ENCODE measurements around the gene NPTX2. TPM values are rescaled to one million over a fixed set of nuclear protein-coding genes. Genes with fewer than 3 reads are reported as not detected.

The NPTX2 gene
- total RNA-seq, 1 donor from 2014 or later: not detected

GRCh38 chr7:98653601-98654310 lies 36.7 kb downstream of the NPTX2 start:
- DNase-seq: no peak
- Mint-ChIP-seq H3K4me3 (no peak overlapping the region), H3K9me3 (no peaks in the 10 kb centered on the region), H3K36me3 (ENCODE audit: low read depth) (no peaks in the 10 kb centered on the region), H3K27me3 (no peaks in the 10 kb centered on the region), H3K27ac (no peak overlapping the region), H3K4me1 (no peaks in the 10 kb centered on the region)
- intact Hi-C loops (cut with micrococcal nuclease): no loop called here

GRCh38 chr7:98654524-98655272 lies 37.6 kb downstream of the NPTX2 start:
- no peak overlapping the region for H3K27ac Mint-ChIP-seq
- intact Hi-C loops (cut with micrococcal nuclease): no loop called here

GRCh38 chr7:98655611-98656010 lies 38.5 kb downstream of the NPTX2 start:
- Mint-ChIP-seq H3K4me1 (no peaks in the 10 kb centered on the region), H3K9me3 (no peaks in the 10 kb centered on the region), H3K27ac (no peak overlapping the region), H3K4me3 (no peak overlapping the region), H3K36me3 (ENCODE audit: low read depth) (no peaks in the 10 kb centered on the region), H3K27me3 (no peaks in the 10 kb centered on the region)
- intact Hi-C loops (cut with micrococcal nuclease): no loop called here
- DNase-seq: no peak

More at GRCh38 chr7:98654524-98655272, 37.6 kb downstream of the NPTX2 start:
- DNase-seq: no peak
- Mint-ChIP-seq H3K4me3 (no peak overlapping the region), H3K27me3 (no peaks in the 10 kb centered on the region), H3K9me3 (no peaks in the 10 kb centered on the region), H3K4me1 (no peaks in the 10 kb centered on the region), H3K36me3 (ENCODE audit: low read depth) (no peaks in the 10 kb centered on the region)

- Mint-ChIP-seq H3K27ac (no peak overlapping the region), H3K4me1 (no peaks in the 10 kb centered on the region), H3K9me3 (no peaks in the 10 kb centered on the region), H3K36me3 (ENCODE audit: low read depth) (no peaks in the 10 kb centered on the region), H3K4me3 (no peak overlapping the region), H3K27me3 (no peaks in the 10 kb centered on the region)
- intact Hi-C loops (cut with micrococcal nuclease): no loop called here
- DNase-seq: no peak
Observed at GRCh38 chr7:98656899-98657298, 39.8 kb downstream of the NPTX2 start.

GRCh38 chr7:98657736-98658135 lies 40.7 kb downstream of the NPTX2 start:
- intact Hi-C loops (cut with micrococcal nuclease): no loop called here
- DNase-seq: no peak
- H3K4me1 Mint-ChIP-seq: no peaks in the 10 kb centered on the region
- H3K27ac Mint-ChIP-seq: no peak overlapping the region
- H3K4me3 Mint-ChIP-seq: no peak overlapping the region
- no peaks in the 10 kb centered on the region for H3K27me3 Mint-ChIP-seq
- no peaks in the 10 kb centered on the region for H3K36me3 Mint-ChIP-seq (ENCODE audit: low read depth)
- H3K9me3 Mint-ChIP-seq: no peaks in the 10 kb centered on the region

GRCh38 chr7:98659756-98660155 lies 42.7 kb downstream of the NPTX2 start:
- H3K4me3 Mint-ChIP-seq: no peak overlapping the region
- peaks cover 5% of the 10 kb centered on the region for H3K9me3 Mint-ChIP-seq
- no peaks in the 10 kb centered on the region for H3K36me3 Mint-ChIP-seq (ENCODE audit: low read depth)
- intact Hi-C loops (cut with micrococcal nuclease): no loop called here
- no peak for DNase-seq
- no peaks in the 10 kb centered on the region for H3K27me3 Mint-ChIP-seq
- no peak overlapping the region for H3K27ac Mint-ChIP-seq
- H3K4me1 Mint-ChIP-seq: no peaks in the 10 kb centered on the region

- Mint-ChIP-seq H3K9me3 (peaks cover 5% of the 10 kb centered on the region), H3K4me1 (no peaks in the 10 kb centered on the region), H3K4me3 (no peak overlapping the region), H3K36me3 (ENCODE audit: low read depth) (no peaks in the 10 kb centered on the region), H3K27ac (no peak overlapping the region), H3K27me3 (no peaks in the 10 kb centered on the region)
- DNase-seq: no peak
- intact Hi-C loops (cut with micrococcal nuclease): no loop called here
Observed at GRCh38 chr7:98661607-98662006, 44.5 kb downstream of the NPTX2 start.

GRCh38 chr7:98662289-98662688 lies 45.2 kb downstream of the NPTX2 start:
- H3K4me1 Mint-ChIP-seq: no peaks in the 10 kb centered on the region
- no peak overlapping the region for H3K27ac Mint-ChIP-seq
- no peak for DNase-seq
- H3K27me3 Mint-ChIP-seq: no peaks in the 10 kb centered on the region
- no peak overlapping the region for H3K4me3 Mint-ChIP-seq
- intact Hi-C loops (cut with micrococcal nuclease): no loop called here
- H3K9me3 Mint-ChIP-seq: peaks cover 5% of the 10 kb centered on the region
- H3K36me3 Mint-ChIP-seq (ENCODE audit: low read depth): no peaks in the 10 kb centered on the region

GRCh38 chr7:98664882-98665281 lies 47.8 kb downstream of the NPTX2 start:
- Mint-ChIP-seq H3K4me1 (no peaks in the 10 kb centered on the region), H3K9me3 (peaks cover 5% of the 10 kb centered on the region), H3K27ac (no peak overlapping the region), H3K4me3 (no peak overlapping the region), H3K27me3 (no peaks in the 10 kb centered on the region), H3K36me3 (ENCODE audit: low read depth) (no peaks in the 10 kb centered on the region)
- DNase-seq: no peak
- intact Hi-C loops (cut with micrococcal nuclease): no loop called here

GRCh38 chr7:98668255-98668654 lies 51.2 kb downstream of the NPTX2 start:
- no peak for DNase-seq
- H3K4me1 Mint-ChIP-seq: no peaks in the 10 kb centered on the region
- H3K4me3 Mint-ChIP-seq: no peak overlapping the region
- no peaks in the 10 kb centered on the region for H3K27me3 Mint-ChIP-seq
- peaks cover 12% of the 10 kb centered on the region for H3K9me3 Mint-ChIP-seq
- no peak overlapping the region for H3K27ac Mint-ChIP-seq
- intact Hi-C loops (cut with micrococcal nuclease): no loop called here
- no peaks in the 10 kb centered on the region for H3K36me3 Mint-ChIP-seq (ENCODE audit: low read depth)

GRCh38 chr7:98669329-98670000 lies 52.4 kb downstream of the NPTX2 start:
- DNase-seq: no peak
- H3K4me1 Mint-ChIP-seq: no peaks in the 10 kb centered on the region
- intact Hi-C loops (cut with micrococcal nuclease): no loop called here
- H3K9me3 Mint-ChIP-seq: peaks cover 7% of the 10 kb centered on the region
- no peak overlapping the region for H3K4me3 Mint-ChIP-seq
- H3K27me3 Mint-ChIP-seq: no peaks in the 10 kb centered on the region
- no peaks in the 10 kb centered on the region for H3K36me3 Mint-ChIP-seq (ENCODE audit: low read depth)
- H3K27ac Mint-ChIP-seq: no peak overlapping the region

- Mint-ChIP-seq H3K36me3 (ENCODE audit: low read depth) (no peaks in the 10 kb centered on the region), H3K27me3 (no peaks in the 10 kb centered on the region), H3K4me1 (no peaks in the 10 kb centered on the region), H3K4me3 (no peak overlapping the region), H3K27ac (no peak overlapping the region), H3K9me3 (peaks cover 7% of the 10 kb centered on the region)
- intact Hi-C loops (cut with micrococcal nuclease): no loop called here
- no peak for DNase-seq
Observed at GRCh38 chr7:98670186-98670585, 53.1 kb downstream of the NPTX2 start.

- H3K27ac Mint-ChIP-seq: no peak overlapping the region
- peaks cover 7% of the 10 kb centered on the region for H3K9me3 Mint-ChIP-seq
- no peaks in the 10 kb centered on the region for H3K4me1 Mint-ChIP-seq
- intact Hi-C loops (cut with micrococcal nuclease): no loop called here
- no peaks in the 10 kb centered on the region for H3K36me3 Mint-ChIP-seq (ENCODE audit: low read depth)
- no peaks in the 10 kb centered on the region for H3K27me3 Mint-ChIP-seq
- no peak overlapping the region for H3K4me3 Mint-ChIP-seq
- DNase-seq: no peak
Observed at GRCh38 chr7:98671733-98672331, 54.7 kb downstream of the NPTX2 start.

GRCh38 chr7:98674461-98674860 lies 57.4 kb downstream of the NPTX2 start:
- H3K27ac Mint-ChIP-seq: no peak overlapping the region
- intact Hi-C loops (cut with micrococcal nuclease): no loop called here

More at GRCh38 chr7:98674461-98674860, 57.4 kb downstream of the NPTX2 start:
- H3K9me3 Mint-ChIP-seq: peaks cover 10% of the 10 kb centered on the region
- no peaks in the 10 kb centered on the region for H3K27me3 Mint-ChIP-seq
- DNase-seq: no peak
- no peaks in the 10 kb centered on the region for H3K4me1 Mint-ChIP-seq
- H3K36me3 Mint-ChIP-seq (ENCODE audit: low read depth): no peaks in the 10 kb centered on the region
- no peak overlapping the region for H3K4me3 Mint-ChIP-seq

Measured in activated CD4-positive, alpha-beta T cell treated with anti-CD3 and anti-CD28 coated beads, Interleukin-2, amount 10 ng/mL, durations not matched to agents 24 days and 14 days (primary cell).